MG63 (cell line): ENCODE measurements around the gene FRMD5. TPM values are rescaled to one million over a fixed set of nuclear protein-coding genes. Genes with fewer than 3 reads are reported as not detected.
"Not testable (repeated sequence)": the region's sequence is repeated elsewhere in the genome, so short reads cannot be mapped to it uniquely, and the experiment has no call there.

Experiments
- DNase-seq: peaks from one replicate; pipeline ENCODE4 v3.0.0-alpha.2; 2020
- H3K27me3 ChIP-seq: fragments of 250-450 bp; sonication (Bioruptor Pico); 2 replicates; pipeline ENCODE4 v1.5.1; 2020; ENCODE audit warnings: mild to moderate bottlenecking, moderate library complexity
- H3K36me3 ChIP-seq: fragments of 250-450 bp; sonication (Bioruptor Pico); 2 replicates; pipeline ENCODE4 v1.5.1; 2020; ENCODE audit warnings: mild to moderate bottlenecking, moderate library complexity
- H3K4me3 ChIP-seq: fragments of 250-450 bp; sonication (Bioruptor Pico); 2 replicates; pipeline ENCODE4 v1.5.1; 2020; ENCODE audit warnings: mild to moderate bottlenecking, moderate library complexity
- H3K9me3 ChIP-seq: fragments of 250-450 bp; sonication (Bioruptor Pico); 2 replicates; pipeline ENCODE4 v1.5.1; 2020; ENCODE audit warnings: mild to moderate bottlenecking, moderate library complexity
- total RNA-seq: library from RNA; depleted of rRNA; stranded (reverse); fragments of >200 nt; shearing (Covaris generic); gene quantifications from 2 replicates; pipeline ENCODE4 v1.2.3, GENCODE V29; 2014; ENCODE audit warnings: low replicate concordance

FRMD5 gene
- total RNA-seq, 1 experiment from 2014 or later: 13.8 TPM

- not testable (repeated sequence) for DNase-seq, H3K36me3 ChIP-seq, H3K9me3 ChIP-seq, H3K4me3 ChIP-seq, H3K27me3 ChIP-seq
Observed at GRCh38 chr15:44032820-44033219, 162.3 kb downstream of the FRMD5 start.

- Histone ChIP-seq H3K4me3 (no peak overlapping the region), H3K9me3 (peaks cover 3% of the 10 kb centered on the region; the same call in 1 of the 2 replicates), H3K27me3 (no peaks in the 10 kb centered on the region), H3K36me3 (no peaks in the 10 kb centered on the region)
- no peak for DNase-seq
Observed at GRCh38 chr15:44029940-44030568, 165.0 kb downstream of the FRMD5 start.

- Histone ChIP-seq H3K36me3 (no peaks in the 10 kb centered on the region), H3K9me3 (peaks cover 3% of the 10 kb centered on the region; the same call in 1 of the 2 replicates), H3K27me3 (no peaks in the 10 kb centered on the region), H3K4me3 (no peak overlapping the region)
- no peak for DNase-seq
Observed at GRCh38 chr15:44029003-44029402, 166.1 kb downstream of the FRMD5 start.

- Histone ChIP-seq H3K36me3 (no peaks in the 10 kb centered on the region), H3K9me3 (peaks cover 3% of the 10 kb centered on the region; the same call in 1 of the 2 replicates), H3K27me3 (no peaks in the 10 kb centered on the region), H3K4me3 (no peak overlapping the region)
- DNase-seq: no peak
Observed at GRCh38 chr15:44028349-44028748, 166.7 kb downstream of the FRMD5 start.

GRCh38 chr15:44024155-44024554, 170.9 kb downstream of the FRMD5 start:
- Histone ChIP-seq H3K27me3 (no peaks in the 10 kb centered on the region), H3K36me3 (no peaks in the 10 kb centered on the region), H3K4me3 (no peak overlapping the region), H3K9me3 (no peaks in the 10 kb centered on the region)
- no peak for DNase-seq

- H3K36me3 ChIP-seq: no peaks in the 10 kb centered on the region
- DNase-seq: no peak
- H3K4me3 ChIP-seq: no peak overlapping the region
- no peaks in the 10 kb centered on the region for H3K27me3 ChIP-seq
- no peaks in the 10 kb centered on the region for H3K9me3 ChIP-seq
Observed at GRCh38 chr15:44023176-44023575, 171.9 kb downstream of the FRMD5 start.

GRCh38 chr15:44018151-44018550, 176.9 kb downstream of the FRMD5 start:
- H3K4me3 ChIP-seq: no peak overlapping the region
- no peaks in the 10 kb centered on the region for H3K9me3 ChIP-seq
- no peak for DNase-seq
- H3K36me3 ChIP-seq: no peaks in the 10 kb centered on the region
- H3K27me3 ChIP-seq: no peaks in the 10 kb centered on the region

GRCh38 chr15:44015545-44016305, 179.3 kb downstream of the FRMD5 start:
- no peaks in the 10 kb centered on the region for H3K9me3 ChIP-seq
- H3K27me3 ChIP-seq: no peaks in the 10 kb centered on the region
- no peak overlapping the region for H3K4me3 ChIP-seq
- no peak for DNase-seq
- no peaks in the 10 kb centered on the region for H3K36me3 ChIP-seq

GRCh38 chr15:44011238-44011854, 183.7 kb downstream of the FRMD5 start:
- Histone ChIP-seq H3K4me3 (no peak overlapping the region), H3K27me3 (no peaks in the 10 kb centered on the region), H3K9me3 (no peaks in the 10 kb centered on the region), H3K36me3 (no peaks in the 10 kb centered on the region)
- no peak for DNase-seq

- Histone ChIP-seq H3K9me3 (no peaks in the 10 kb centered on the region), H3K4me3 (no peak overlapping the region), H3K36me3 (no peaks in the 10 kb centered on the region), H3K27me3 (no peaks in the 10 kb centered on the region)
- DNase-seq: no peak
Observed at GRCh38 chr15:44010089-44010488, 185.0 kb downstream of the FRMD5 start.

GRCh38 chr15:44009038-44009437, 186.0 kb downstream of the FRMD5 start:
- H3K36me3 ChIP-seq: no peaks in the 10 kb centered on the region
- no peak for DNase-seq
- H3K27me3 ChIP-seq: no peaks in the 10 kb centered on the region
- no peaks in the 10 kb centered on the region for H3K9me3 ChIP-seq
- H3K4me3 ChIP-seq: no peak overlapping the region

GRCh38 chr15:44000248-44000647, 194.8 kb downstream of the FRMD5 start:
- not testable (repeated sequence) for H3K9me3 ChIP-seq, H3K36me3 ChIP-seq, H3K27me3 ChIP-seq, H3K4me3 ChIP-seq, DNase-seq

- H3K36me3 ChIP-seq: no peaks in the 10 kb centered on the region
- no peak overlapping the region for H3K4me3 ChIP-seq
- DNase-seq: no peak
- no peaks in the 10 kb centered on the region for H3K9me3 ChIP-seq
- H3K27me3 ChIP-seq: no peaks in the 10 kb centered on the region
Observed at GRCh38 chr15:43998607-43999006, 196.5 kb downstream of the FRMD5 start.

GRCh38 chr15:43991206-43991605, 203.9 kb downstream of the FRMD5 start:
- DNase-seq: no peak
- Histone ChIP-seq H3K27me3 (no peaks in the 10 kb centered on the region), H3K36me3 (no peaks in the 10 kb centered on the region), H3K9me3 (no peaks in the 10 kb centered on the region), H3K4me3 (no peak overlapping the region)

- no peaks in the 10 kb centered on the region for H3K27me3 ChIP-seq
- H3K4me3 ChIP-seq: no peak overlapping the region
Observed at GRCh38 chr15:43989938-43990337, 205.1 kb downstream of the FRMD5 start.

GRCh38 chr15:43988900-43989299, 206.2 kb downstream of the FRMD5 start:
- Histone ChIP-seq H3K27me3 (no peaks in the 10 kb centered on the region), H3K9me3 (no peaks in the 10 kb centered on the region), H3K36me3 (no peaks in the 10 kb centered on the region), H3K4me3 (no peak overlapping the region)
- DNase-seq: no peak

More at GRCh38 chr15:43989938-43990337, 205.1 kb downstream of the FRMD5 start:
- no peaks in the 10 kb centered on the region for H3K36me3 ChIP-seq
- no peaks in the 10 kb centered on the region for H3K9me3 ChIP-seq
- DNase-seq: no peak

- Histone ChIP-seq H3K27me3 (no peaks in the 10 kb centered on the region), H3K9me3 (no peaks in the 10 kb centered on the region), H3K4me3 (no peak overlapping the region), H3K36me3 (no peaks in the 10 kb centered on the region)
- DNase-seq: no peak
Observed at GRCh38 chr15:43987924-43988323, 207.1 kb downstream of the FRMD5 start.
